GM21528 (cell line): ENCODE results near the gene CDYL.
"Not testable (repeated sequence)": the region's sequence is repeated elsewhere in the genome, so short reads cannot be mapped to it uniquely, and the experiment has no call there.

ENCODE experiments used
- ATAC-seq: cut with Tn5 transposase; IDR thresholded peaks from one replicate; pipeline ENCODE4 v1.9.1; 2021; ENCODE audit warnings: mild to moderate bottlenecking, moderate library complexity; ENCODE audit not compliant: unreplicated experiment, low FRiP score

CDYL gene

GRCh38 chr6:4829089-4829488 lies 52.9 kb downstream of the CDYL start:
- no peak for ATAC-seq

GRCh38 chr6:4835540-4835939 lies 59.3 kb downstream of the CDYL start:
- ATAC-seq, result not testable (repeated sequence)

GRCh38 chr6:4840169-4840568 lies 64.0 kb downstream of the CDYL start:
- no peak for ATAC-seq

- ATAC-seq, result no peak
These were observed 67.9 kb downstream of the CDYL start for GRCh38 chr6:4844108-4844507.

GRCh38 chr6:4846387-4846786 lies 70.2 kb downstream of the CDYL start:
- ATAC-seq, result no peak

- ATAC-seq, result no peak
These were observed 72.3 kb downstream of the CDYL start for GRCh38 chr6:4848382-4849068.

- no peak for ATAC-seq
These were observed 73.2 kb downstream of the CDYL start for GRCh38 chr6:4849226-4850022.

- ATAC-seq, result no peak
These were observed 74.8 kb downstream of the CDYL start for GRCh38 chr6:4851035-4851434.

- not testable (repeated sequence) for ATAC-seq
These were observed 76.0 kb downstream of the CDYL start for GRCh38 chr6:4852186-4852585.

- no peak for ATAC-seq
These were observed 76.7 kb downstream of the CDYL start for GRCh38 chr6:4852938-4853337.

GRCh38 chr6:4853349-4853748 lies 77.1 kb downstream of the CDYL start:
- no peak for ATAC-seq

GRCh38 chr6:4853782-4854511 lies 77.7 kb downstream of the CDYL start:
- no peak for ATAC-seq

- no peak for ATAC-seq
These were observed 80.6 kb downstream of the CDYL start for GRCh38 chr6:4856785-4857184.

- ATAC-seq, result no peak
These were observed 82.2 kb downstream of the CDYL start for GRCh38 chr6:4858194-4859015.

- ATAC-seq, result no peak
These were observed 84.2 kb downstream of the CDYL start for GRCh38 chr6:4860387-4860786.

- no peak for ATAC-seq
These were observed 85.4 kb downstream of the CDYL start for GRCh38 chr6:4861564-4861963.

GRCh38 chr6:4864519-4864918 lies 88.3 kb downstream of the CDYL start:
- ATAC-seq, result no peak

GRCh38 chr6:4865006-4865405 lies 88.8 kb downstream of the CDYL start:
- not testable (repeated sequence) for ATAC-seq

GRCh38 chr6:4870821-4871494 lies 94.8 kb downstream of the CDYL start:
- no peak for ATAC-seq

- no peak for ATAC-seq
These were observed 95.6 kb downstream of the CDYL start for GRCh38 chr6:4871825-4872224.
